Measurements from ENCODE around the gene PCDH9.

Gene PCDH9

DNA sequence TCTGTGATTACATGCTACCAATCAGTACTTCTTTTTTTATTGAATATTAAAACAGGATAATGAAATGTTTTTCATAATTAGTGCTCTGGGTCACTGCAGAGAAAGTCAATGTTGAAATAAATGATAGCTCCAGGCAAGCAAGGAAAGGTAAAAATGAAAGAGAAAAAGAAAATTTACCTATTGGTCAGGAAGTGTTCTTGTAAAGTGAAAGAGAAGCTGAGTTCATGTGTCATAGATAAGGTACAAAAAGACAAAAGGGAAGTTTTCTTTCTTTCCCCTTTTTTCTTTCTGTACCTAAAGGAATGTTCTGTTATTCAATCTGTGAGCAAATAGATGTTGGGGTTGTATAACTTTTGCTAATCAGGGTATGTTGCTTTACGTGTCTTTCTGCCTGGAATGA is 197.0 kb downstream of the PCDH9 start:
- no peak for DNase-seq (ENCODE audit: low read depth)

DNA sequence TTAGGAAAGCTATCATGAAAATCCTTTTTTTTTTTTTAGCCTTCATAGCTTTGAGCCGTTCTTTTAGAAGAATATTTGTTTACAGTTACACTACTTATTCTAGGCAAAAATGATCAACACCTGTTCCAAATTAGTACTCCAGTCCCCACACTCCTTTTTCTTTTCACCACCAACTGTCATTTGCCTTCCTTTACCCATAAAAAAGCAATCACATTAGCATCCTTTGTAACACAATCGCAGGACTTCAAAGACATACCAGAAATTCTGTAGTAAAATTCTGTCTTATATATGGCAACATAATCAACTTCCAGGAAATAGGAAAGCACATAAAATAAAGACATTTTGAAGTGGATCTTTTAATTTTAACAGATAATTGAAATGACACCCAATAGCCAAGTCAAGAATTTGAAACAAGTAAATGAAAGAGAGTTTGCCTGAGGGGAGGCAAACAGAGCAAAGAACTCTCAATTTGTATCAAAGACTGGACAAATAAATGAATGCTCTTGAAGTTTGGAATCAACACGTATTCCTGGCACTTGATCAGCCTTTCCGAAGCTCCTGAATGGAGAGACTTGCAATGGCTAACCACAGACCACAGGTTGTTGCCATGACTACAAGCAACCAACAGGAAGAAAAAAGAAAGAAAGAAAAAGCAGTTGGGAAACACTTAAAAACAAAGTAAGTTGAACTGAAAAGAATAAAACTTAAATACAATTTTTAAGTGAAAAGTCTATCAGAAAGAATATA is 206.8 kb downstream of the PCDH9 start:
- peak; percentile 18 for DNase-seq (ENCODE audit: low read depth)

DNA sequence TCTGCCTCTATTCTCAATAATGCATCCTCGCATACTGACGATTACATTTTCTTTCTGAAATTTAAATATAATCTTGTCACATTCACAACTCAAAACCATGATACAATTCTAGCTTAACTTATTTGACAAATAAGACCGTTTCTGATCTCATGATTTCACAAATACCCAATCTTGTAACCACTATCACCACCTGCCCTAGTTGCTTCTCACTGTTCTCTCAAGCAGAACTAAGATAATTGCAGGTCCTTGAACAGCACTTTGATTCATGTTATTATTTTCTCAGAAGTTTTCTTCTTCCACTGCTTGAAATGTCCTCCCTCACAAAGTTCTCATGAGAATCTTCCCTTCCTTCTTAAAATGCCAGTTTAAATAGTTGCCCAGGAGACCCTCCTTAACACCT is 211.4 kb downstream of the PCDH9 start:
- no peak for DNase-seq (ENCODE audit: low read depth)

DNA sequence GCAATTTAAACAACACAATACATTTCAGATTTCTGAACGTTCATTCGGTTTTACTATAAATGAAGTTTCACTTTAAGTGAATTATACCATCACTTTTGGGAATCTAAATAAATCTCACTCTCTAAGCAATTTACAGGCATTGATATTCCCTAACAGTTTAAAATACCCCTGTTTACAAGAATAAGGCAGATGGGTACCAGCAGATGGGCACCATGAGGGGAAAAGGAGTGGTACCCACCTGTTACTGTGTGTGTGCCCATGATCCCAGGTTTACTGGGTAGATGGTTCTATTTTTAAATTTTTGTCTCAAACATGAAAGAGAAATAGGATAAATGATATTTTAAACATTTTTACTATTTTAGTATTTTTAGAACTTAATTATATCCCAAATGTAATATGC is 212.9 kb downstream of the PCDH9 start:
- DNase-seq (ENCODE audit: low read depth): no peak

DNA sequence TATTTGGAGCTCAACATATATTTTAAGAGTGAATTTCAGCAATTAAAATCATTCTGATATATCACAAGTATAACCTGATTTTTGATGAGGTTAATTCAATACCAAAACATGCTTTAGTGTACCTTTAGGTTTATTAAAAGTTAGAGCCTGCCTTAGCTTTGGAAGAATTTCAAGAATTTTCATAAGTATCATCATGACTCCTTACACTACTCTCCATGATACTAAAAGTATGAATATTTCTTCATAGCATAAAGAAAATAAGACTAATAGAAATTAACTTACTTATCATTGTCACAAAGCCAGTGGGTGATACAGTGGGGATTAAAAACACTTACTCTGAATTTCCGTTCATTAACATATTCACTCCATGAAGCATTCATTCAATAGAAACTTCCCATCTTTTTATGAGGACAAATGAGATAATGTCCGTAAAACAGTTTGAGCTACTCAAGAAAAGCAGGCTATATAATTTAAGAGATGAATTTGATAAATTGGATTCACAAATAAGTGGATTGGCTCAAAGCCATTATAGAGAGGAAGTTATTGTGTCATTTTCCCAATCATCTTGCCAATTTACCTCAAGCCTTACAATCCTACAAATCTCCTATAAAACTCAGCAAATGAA is 214.0 kb downstream of the PCDH9 start:
- no peak for DNase-seq (ENCODE audit: low read depth)

DNA sequence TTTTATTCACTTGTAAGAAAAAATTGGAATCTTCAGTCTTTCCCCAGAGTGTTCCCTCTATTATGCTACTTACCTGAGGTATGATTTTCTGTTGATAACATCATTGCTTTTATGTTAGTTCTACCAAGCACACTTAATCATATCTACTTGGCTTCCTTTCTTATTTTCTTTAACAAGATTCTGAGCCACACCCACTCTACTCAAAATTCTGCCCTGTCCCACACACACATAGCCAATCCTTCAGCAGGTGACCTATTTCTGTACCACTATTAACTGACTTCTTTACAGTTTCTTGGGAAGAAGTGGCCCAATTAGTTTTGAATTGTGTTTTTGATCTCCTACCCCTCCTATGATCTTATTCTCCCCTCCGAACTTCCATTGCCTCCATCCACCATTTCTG is 215.7 kb downstream of the PCDH9 start:
- no peak for DNase-seq (ENCODE audit: low read depth)

DNA sequence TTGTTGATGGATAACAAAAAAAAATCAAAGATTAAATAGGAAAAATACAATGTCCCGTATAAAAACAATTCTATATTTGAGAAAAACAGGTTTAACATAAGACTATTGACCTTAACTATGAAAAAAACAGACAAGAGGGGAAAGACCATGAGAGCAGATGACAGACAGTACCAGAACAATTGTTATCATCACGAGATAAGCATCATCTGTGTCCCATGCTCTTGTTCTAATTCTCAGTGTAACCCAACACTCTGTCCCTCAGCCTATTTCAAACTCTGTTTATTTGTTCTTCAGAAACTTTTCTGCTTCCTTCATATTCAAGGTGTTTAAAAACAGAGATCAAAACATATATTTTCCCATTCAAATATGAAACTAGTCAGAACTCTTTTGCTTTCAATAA is 216.4 kb downstream of the PCDH9 start:
- DNase-seq (ENCODE audit: low read depth): no peak

DNA sequence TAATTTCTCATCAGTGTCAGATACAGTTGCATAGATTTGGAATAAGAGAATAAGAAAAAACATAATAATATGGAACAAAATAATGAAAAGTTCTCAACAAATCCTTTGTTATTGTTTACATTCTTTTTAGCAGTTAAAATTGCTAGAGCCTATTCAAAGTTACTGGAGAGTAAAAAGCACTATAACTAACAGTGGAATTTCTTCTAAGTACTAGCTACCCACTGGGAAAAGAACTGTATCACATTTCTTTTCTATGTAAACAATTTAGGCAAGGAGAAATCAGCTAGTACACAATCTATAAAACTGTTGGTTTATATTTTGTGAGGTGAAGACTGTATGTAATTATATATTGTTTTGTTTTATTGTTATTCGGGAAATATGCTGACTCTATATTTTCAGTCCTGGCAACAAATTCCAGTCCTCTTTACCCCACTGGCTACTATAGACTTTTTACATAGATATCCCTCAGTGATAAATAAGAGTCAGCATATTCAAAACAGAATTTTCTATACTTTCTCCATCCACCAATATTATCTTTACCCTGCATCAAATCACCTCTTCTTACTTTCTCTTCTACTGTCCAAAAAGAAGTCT is 222.0 kb downstream of the PCDH9 start:
- no peak for DNase-seq (ENCODE audit: low read depth)

DNA sequence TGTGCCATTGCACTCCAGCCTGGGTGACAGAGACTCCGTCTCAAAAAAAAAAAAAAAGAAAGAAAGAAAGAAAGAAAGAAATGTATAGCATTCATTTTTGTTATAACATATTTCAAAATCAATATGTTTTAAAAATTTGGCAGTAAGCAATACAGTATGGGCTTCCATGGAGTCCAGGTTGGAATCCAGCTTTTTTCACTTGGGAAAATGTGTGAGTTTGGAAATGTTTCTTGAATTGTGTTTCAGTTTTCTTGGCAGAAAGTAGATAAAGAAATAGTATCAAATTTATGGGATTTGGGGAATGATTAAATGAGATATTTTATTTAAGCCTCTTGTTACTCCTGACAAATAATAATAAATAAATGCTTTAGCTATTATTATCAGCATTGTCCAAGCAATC is 225.6 kb downstream of the PCDH9 start:
- no peak for DNase-seq (ENCODE audit: low read depth)

DNA sequence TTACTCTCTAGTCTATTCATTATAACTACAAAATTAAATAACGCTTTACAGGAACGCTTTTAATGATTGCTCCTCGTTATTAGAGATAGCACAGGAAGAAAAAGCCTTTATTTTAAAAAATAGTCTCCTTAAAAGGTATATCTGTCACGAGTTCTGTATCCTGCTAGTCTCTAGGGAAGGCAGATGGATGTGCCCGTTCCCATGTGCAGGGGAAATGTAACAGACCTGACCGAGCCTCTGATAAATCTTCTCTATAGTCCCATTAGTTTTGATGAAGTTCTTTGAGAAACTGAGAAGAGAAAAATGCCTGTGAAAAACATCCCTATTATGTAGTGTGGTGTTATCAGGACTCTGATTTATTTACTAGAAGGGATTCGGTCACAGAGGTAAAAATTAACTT is 226.4 kb downstream of the PCDH9 start:
- no peak for DNase-seq (ENCODE audit: low read depth)

DNA sequence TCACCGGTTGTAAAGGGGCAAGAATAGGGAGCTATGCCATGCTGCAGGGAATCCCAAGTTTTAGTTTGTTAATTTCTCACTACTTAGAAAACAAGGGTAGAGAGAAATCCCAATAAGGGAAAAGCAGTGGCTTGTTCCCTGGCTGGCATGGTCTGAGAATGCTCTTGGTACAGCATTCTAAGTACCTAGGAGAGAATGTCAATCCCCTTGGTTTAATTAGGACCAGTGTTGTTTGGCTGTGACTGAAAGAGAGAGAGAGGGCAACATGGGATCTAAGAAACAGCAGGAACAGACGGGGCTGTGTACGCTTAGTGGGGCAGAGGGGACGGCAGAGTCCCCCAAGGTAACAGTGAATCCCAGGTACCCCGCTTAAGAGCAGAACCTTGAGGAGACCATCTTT is 228.8 kb downstream of the PCDH9 start:
- DNase-seq (ENCODE audit: low read depth): no peak

DNA sequence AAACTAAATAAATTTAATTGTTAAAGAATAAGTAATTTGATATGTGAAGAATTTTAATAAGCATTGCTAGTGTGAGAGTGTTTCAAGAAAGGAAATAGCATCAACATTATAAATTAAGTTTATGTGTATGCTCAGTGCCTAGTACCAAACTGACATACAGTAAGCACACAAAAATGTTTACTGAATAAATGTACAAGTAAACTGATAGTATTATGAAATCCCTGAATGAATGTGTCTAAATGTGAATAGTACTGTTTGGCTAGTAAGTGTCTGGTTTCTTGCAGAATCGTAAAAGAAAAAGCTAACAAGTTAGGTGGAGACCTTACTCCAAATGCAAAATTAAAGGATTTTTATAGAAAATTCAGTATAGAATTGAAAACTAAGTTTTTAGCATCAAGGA is 233.6 kb downstream of the PCDH9 start:
- DNase-seq (ENCODE audit: low read depth): peak; percentile 1

DNA sequence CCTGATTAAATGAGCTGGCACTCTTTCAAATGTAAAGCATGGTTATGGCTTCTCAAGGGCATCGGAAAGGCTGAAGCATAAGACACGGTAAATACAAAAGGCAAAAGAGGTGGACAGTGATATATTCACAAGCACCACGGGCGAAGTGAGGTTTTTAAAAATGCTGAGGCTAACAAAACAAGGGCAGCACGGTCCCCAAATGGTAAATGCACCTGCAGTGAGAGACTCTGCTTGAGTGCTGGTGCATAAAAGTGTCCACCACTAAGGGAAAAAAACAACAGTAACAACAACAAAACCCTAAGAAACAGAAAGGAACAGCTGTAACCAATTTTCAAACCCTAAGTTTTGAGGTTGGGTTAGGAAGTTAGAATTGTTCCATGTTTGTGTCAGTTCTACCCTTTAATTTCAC is 234.9 kb downstream of the PCDH9 start:
- DNase-seq (ENCODE audit: low read depth): no peak

DNA sequence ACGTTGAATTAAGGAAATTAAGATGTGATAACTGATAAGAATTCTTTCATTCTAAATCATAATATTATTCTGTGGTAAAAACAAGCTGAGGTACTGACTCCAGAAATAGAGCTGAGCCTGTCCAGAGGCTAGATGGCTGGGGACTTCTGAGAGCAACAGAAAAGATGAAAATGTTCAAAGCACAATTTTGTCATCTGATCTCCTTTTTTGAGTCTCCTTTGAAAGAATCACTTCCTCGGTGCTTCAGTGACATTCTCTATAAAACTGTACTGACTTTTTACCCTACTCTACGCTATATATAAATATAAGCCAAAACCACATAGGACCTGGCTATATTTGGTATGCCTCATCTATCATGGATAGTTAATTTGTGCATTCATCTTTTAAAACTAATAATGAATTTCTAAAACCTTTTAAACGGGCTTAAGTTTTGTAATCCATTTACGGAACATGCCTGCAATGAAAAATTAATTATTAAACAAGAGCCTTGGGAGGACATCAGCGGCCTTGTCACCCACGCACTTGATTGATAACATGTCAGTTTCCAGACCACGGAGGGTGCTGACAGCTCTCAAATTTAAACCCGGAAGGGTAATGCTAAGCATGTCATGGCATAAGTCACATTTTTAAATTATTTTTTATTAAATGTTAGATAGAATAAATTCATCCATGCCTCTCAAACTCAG is 235.5 kb downstream of the PCDH9 start:
- no peak for DNase-seq (ENCODE audit: low read depth)

DNA sequence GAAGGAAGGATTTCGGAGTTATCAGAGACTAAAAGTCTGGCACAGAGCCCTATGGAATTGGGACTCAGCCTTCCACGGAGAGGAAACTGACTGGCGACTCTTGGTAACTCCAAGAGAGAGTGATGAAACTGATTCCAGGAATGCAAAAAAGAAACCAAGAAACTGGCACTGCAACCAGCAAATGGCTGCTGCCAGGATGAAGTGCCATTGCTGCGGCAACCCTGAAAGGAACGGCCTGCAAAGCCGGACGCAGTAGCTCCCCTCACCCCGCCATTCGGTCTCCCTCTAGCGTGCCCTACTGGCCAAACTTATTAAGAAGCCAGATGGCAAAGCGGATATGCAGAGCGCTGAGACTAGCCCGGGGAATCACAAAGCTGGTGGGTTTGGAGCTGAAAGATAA is 236.0 kb downstream of the PCDH9 start:
- DNase-seq (ENCODE audit: low read depth): peak; percentile 42

DNA sequence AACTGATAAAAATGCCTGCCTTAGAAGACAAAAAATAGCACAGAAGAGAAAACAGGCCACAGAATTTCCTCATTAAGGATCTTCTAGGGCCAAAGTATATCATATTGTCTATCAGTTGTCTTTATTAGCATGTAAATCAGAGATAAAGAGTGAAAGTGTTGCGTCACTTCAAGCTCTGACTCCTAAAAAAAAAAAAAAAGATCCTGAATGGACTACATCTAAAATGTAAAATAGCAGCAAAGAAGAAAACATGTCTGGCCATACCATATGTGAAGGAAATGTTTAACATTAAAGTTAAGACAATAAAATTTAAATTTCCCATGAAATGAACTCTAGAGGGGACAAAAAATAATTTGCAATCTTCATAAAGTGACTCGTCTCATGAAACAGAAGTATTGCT is 237.4 kb downstream of the PCDH9 start:
- no peak for DNase-seq (ENCODE audit: low read depth)

DNA sequence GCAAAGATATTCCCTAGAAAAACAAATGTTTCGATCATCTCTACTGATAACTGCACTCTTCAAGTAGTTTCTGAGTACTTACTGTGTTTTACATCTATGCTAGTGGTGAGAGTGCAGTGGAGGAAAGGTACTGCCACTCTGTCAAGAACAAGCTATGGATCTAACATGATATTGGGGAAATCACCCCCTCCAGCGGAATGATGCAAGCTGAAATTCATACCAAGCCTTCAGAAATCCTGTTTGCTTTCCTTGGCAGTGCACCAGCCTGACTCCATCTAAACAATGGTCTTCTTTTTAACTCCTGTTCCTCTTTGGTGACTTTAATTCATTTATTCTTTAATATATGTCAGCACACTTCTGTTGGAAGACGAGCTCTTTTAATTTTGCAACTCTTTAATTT is 238.0 kb downstream of the PCDH9 start:
- DNase-seq (ENCODE audit: low read depth): no peak

DNA sequence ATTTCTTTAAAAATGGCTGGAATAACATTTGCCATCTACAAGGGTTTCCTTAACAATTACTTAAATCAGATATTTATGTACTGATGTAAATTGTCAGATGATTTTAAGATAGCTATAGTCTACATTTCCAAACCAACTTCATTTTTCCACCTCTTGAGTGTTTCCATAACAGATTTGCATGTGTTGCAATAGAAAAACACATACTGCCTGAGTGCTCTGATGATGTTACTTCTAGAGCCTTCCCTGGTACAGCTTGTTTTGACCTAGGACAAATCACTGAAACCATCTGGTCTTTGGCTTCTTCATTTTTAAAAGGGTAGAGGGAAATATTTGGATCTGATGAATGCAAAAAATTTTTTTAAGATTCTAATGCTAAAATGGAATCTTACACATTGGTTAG is 245.9 kb downstream of the PCDH9 start:
- DNase-seq (ENCODE audit: low read depth): no peak

DNA sequence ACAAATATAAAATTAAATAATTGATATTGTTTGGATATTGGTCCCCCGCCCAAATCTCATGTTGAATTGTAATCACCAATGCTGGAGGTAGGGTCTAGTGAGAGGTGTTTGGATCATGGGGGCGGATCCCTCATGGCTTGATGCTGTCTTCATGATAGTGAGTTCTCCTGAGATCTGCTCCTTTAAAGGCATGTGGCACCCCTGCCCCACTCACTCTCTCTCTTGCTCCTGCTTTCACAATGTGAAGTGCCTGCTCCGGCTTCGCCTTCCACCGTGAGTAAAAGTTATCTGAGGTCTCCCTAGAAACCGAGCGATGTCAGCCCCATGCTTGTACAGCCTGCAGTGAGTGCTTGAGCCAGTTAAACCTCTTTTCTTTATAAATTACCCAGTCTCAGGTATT is 248.2 kb downstream of the PCDH9 start:
- no peak for DNase-seq (ENCODE audit: low read depth)

DNA sequence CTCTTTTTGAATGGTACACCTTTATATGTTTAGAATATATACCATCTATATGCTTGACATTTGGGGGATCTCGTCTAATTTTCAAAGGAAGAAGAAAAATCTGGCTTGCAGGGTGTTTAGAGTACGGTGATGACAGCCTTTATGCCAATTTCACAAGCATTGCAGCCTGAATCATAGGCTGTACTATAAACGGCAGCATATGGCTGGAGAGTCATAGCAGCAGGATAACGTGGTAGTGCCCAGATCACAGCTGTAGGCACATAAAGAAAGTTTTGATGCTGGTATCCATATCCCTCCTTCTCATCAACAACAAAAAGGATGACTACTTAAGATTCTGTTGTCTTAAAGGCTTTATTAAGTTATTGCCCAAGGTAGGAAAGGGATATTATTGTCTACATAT is 253.0 kb downstream of the PCDH9 start:
- no peak for DNase-seq (ENCODE audit: low read depth)

DNA sequence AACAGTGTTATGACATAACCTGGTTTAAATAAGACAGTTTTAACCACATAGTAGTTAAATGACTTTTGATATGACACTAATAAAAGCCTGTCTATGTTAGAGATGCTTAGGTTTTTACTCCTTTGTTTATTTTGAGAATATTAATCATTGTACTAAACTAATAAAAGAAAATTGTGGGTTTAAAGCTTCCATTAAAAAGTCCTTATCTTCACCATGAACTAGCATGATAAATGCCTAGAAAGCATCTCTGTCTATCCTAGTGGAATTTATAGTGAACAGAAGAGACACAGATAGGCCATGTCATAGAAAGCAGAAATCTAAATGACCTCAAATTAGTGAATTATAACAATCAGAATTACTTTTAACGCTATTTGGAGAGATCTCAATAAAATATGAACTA is 255.2 kb downstream of the PCDH9 start:
- no peak for DNase-seq (ENCODE audit: low read depth)

DNA sequence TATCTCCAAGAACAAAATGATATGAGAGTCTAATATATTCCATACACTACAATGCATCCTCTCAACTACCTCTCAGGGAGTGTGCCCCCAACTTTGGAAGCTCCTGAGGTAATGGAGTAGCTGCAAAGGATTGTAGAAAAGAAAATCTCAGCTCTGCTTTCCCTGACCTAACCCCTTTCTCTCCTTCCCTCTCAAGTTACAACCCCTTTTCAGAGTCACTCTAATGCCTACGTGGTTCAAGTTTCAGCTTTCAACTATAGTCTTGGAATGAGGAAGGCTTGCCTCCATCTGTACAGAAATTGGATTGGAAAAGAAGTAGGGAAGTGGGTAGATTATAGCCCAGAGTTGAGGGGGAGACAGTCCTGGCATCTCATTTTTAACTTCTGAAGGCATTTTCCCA is 256.0 kb downstream of the PCDH9 start:
- DNase-seq (ENCODE audit: low read depth): no peak

DNA sequence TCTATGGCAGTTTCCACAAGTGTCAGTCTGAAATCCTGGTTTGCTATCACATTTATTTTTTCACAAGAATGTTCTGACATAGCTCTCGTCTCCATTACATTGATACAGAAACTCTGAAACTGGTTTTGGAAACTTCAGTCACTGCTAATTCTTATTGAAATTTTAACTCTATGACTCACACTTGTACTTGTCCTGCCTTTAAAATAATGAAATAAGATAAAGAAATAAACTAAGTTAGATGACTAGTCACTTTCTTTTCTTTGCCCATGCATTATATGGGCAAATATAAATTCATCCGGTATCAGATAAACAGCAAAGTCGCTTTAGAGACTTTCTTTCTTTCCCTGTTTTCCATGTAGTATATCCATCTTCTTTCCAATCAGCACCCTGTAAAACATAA is 257.5 kb downstream of the PCDH9 start:
- no peak for DNase-seq (ENCODE audit: low read depth)

Measured in EH (cell line).